HepG2 (cell line): ENCODE measurements around the gene GAPDH. TPM values are rescaled to one million over a fixed set of nuclear protein-coding genes. Genes with fewer than 3 reads are reported as not detected.

ENCODE experiments used
- CENPT ChIP-seq: sonication (generic); formaldehyde crosslinking; IDR thresholded peaks from 2 replicates; pipeline ENCODE4 v1.8.0; 2022; ENCODE audit warnings: low read depth, mild to moderate bottlenecking, moderate library complexity, missing genetic modification reagents
- PCBP1 ChIP-seq: fragments of 200-400 bp; formaldehyde crosslinking; IDR thresholded peaks from 2 replicates; pipeline ENCODE4 v1.6.1; 2017; ENCODE audit warnings: mild to moderate bottlenecking, low read depth, low read length, borderline replicate concordance
- SKI ChIP-seq: fragments of 450-650 bp; IDR thresholded peaks from one replicate; pipeline ENCODE4 v1.6.1; 2018; ENCODE audit warnings: mild to moderate bottlenecking; ENCODE audit not compliant: partially characterized antibody
- SP2 ChIP-seq: sonication (generic); formaldehyde crosslinking; IDR thresholded peaks from 2 replicates; pipeline ENCODE4 v1.5.1; 2020; ENCODE audit warnings: mild to moderate bottlenecking, missing genetic modification reagents
- TGIF2 ChIP-seq: IDR thresholded peaks from 2 replicates; pipeline ENCODE4 v1.6.1; 2016; ENCODE audit warnings: control low read depth, missing compliant biosample characterization
- ZFP91 ChIP-seq: sonication (generic); formaldehyde crosslinking; IDR thresholded peaks from 2 replicates; pipeline ENCODE4 v1.9.0; 2022; ENCODE audit warnings: missing genetic modification reagents, mild to moderate bottlenecking, borderline replicate concordance
- ZNF17 ChIP-seq: sonication (generic); formaldehyde crosslinking; IDR thresholded peaks from 2 replicates; pipeline ENCODE4 v1.5.0; 2020; ENCODE audit warnings: mild to moderate bottlenecking, missing genetic modification reagents
- ZNF431 ChIP-seq: sonication (generic); formaldehyde crosslinking; IDR thresholded peaks from 2 replicates; pipeline ENCODE4 v1.9.0; 2022; ENCODE audit warnings: missing genetic modification reagents, low read depth, mild to moderate bottlenecking, borderline replicate concordance
- ZNF460 ChIP-seq: sonication (generic); formaldehyde crosslinking; IDR thresholded peaks from 2 replicates; pipeline ENCODE4 v1.5.1; 2020; ENCODE audit warnings: missing genetic modification reagents, mild to moderate bottlenecking, borderline replicate concordance
- ZNF549 ChIP-seq: sonication (generic); formaldehyde crosslinking; IDR thresholded peaks from 2 replicates; pipeline ENCODE4 v1.5.0; 2020; ENCODE audit warnings: missing genetic modification reagents
- ZNF569 ChIP-seq: sonication (generic); formaldehyde crosslinking; IDR thresholded peaks from 2 replicates; pipeline ENCODE4 v1.5.0; 2020; ENCODE audit warnings: mild to moderate bottlenecking, missing genetic modification reagents, moderate library complexity, borderline replicate concordance
- polyA plus RNA-seq, 8 experiments: library from polyadenylated mRNA; depleted of rRNA in 3 of 8; stranded (reverse) in 7 of 8; unstranded in 1 of 8; fragments of >200 nt; fragmentation: Illumina TruSeq in 4 of 8; extraction: Trizol in 4 of 8; gene quantifications; 2 replicates each; pipeline versions ENCODE4 v1.2.1 to v1.2.3, GENCODE V29; 2011 to 2016; ENCODE audit warnings: low read depth in 4 of 8, missing spikeins in 1 of 8, mixed read lengths in 1 of 8; ENCODE audit not compliant: insufficient read depth in 1 of 8
- total RNA-seq, 5 experiments: library from RNA; depleted of rRNA; stranded (reverse); fragments of >200 nt; fragmentation: Illumina TruSeq; extraction: Trizol; gene quantifications; 2 replicates each; pipeline ENCODE4 v1.2.3, GENCODE V29; 2016; ENCODE audit warnings: low read depth in 1 of 5
- TF ChIP-seq, protein P1 (sequence below), 2 experiments: fragments of 450-650 bp in 1 of 2; sonication (generic) in 1 of 2; formaldehyde crosslinking in 1 of 2; IDR thresholded peaks; 2 replicates each; pipeline versions ENCODE4 v1.6.1 to v1.8.0; 2016 to 2022; ENCODE audit warnings: antibody characterized with exemption in 1 of 2, mild to moderate bottlenecking in 1 of 2, missing genetic modification reagents in 1 of 2

GAPDH gene
- total and polyA plus RNA-seq, 2 of the 13 experiments (the other 11 are each of a cell fraction or from before 2014, with no cell fraction given): 3,038 to 12,722 TPM

- TF ChIP-seq ZNF17 (CRISPR knock-in tag) (no peak), PCBP1 (no peak), ZNF569 (no peak), ZFP91 (CRISPR knock-in tag) (peak; percentile 51; the same call in 1 of the 2 replicates), ZNF549 (CRISPR knock-in tag) (0 out of 2 replicates have a peak, but pooled peaks have one; percentile 16), TGIF2 (CRISPR knock-in tag) (peak; percentile 38; the same call in 1 of the 2 replicates), SP2 (CRISPR knock-in tag) (no peak), ZNF431 (CRISPR knock-in tag) (0 out of 2 replicates have a peak, but pooled peaks have one; percentile 38), SKI (no peak), ZNF460 (peak; percentile 50; the same call in 1 of the 2 replicates), CENPT (CRISPR knock-in tag) (no peak)
- TF ChIP-seq, protein P1, sequence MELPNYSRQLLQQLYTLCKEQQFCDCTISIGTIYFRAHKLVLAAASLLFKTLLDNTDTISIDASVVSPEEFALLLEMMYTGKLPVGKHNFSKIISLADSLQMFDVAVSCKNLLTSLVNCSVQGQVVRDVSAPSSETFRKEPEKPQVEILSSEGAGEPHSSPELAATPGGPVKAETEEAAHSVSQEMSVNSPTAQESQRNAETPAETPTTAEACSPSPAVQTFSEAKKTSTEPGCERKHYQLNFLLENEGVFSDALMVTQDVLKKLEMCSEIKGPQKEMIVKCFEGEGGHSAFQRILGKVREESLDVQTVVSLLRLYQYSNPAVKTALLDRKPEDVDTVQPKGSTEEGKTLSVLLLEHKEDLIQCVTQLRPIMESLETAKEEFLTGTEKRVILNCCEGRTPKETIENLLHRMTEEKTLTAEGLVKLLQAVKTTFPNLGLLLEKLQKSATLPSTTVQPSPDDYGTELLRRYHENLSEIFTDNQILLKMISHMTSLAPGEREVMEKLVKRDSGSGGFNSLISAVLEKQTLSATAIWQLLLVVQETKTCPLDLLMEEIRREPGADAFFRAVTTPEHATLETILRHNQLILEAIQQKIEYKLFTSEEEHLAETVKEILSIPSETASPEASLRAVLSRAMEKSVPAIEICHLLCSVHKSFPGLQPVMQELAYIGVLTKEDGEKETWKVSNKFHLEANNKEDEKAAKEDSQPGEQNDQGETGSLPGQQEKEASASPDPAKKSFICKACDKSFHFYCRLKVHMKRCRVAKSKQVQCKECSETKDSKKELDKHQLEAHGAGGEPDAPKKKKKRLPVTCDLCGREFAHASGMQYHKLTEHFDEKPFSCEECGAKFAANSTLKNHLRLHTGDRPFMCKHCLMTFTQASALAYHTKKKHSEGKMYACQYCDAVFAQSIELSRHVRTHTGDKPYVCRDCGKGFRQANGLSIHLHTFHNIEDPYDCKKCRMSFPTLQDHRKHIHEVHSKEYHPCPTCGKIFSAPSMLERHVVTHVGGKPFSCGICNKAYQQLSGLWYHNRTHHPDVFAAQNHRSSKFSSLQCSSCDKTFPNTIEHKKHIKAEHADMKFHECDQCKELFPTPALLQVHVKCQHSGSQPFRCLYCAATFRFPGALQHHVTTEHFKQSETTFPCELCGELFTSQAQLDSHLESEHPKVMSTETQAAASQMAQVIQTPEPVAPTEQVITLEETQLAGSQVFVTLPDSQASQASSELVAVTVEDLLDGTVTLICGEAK (IDR thresholded peaks at IDR 0.05): no peak
- TF ChIP-seq, protein P1 (CRISPR knock-in tag; IDR thresholded peaks at IDR 0.05): peak; percentile 56
Observed at GRCh38 chr12:6542209-6543009, 8.1 kb downstream of the GAPDH start (continued).
